Testis (tissue), 3 donors: ENCODE data around the gene CDK18. TPM values are rescaled to one million over a fixed set of nuclear protein-coding genes. Genes with fewer than 3 reads are reported as not detected.

Experiments used
- DNase-seq: peaks from one replicate; pipeline ENCODE4 v3.0.0-alpha.2; 2019
- H3K27ac ChIP-seq, 2 donors: fragments of 200-600 bp; sonication (generic); one replicate each; pipeline ENCODE4 v1.5.1; 2019
- H3K27me3 ChIP-seq: fragments of 200-600 bp; sonication (generic); one replicate; pipeline ENCODE4 v1.5.1; 2019
- H3K36me3 ChIP-seq: fragments of 200-600 bp; sonication (generic); one replicate; pipeline ENCODE4 v1.5.1; 2017; ENCODE audit warnings: low read depth; ENCODE audit errors: missing control alignments
- H3K4me1 ChIP-seq: fragments of 200-600 bp; sonication (generic); one replicate; pipeline ENCODE4 v1.5.1; 2019
- H3K4me3 ChIP-seq, 2 donors: fragments of 200-600 bp; sonication (generic); one replicate each; pipeline ENCODE4 v1.5.1; 2017 to 2019
- H3K9me3 ChIP-seq: fragments of 200-600 bp; sonication (generic); one replicate; pipeline ENCODE4 v1.5.1; 2017
- CTCF ChIP-seq, 3 experiments: fragments of 450-650 bp in 2 of 3; fragments of 200-600 bp in 1 of 3; sonication (generic) in 1 of 3; IDR thresholded peaks; one replicate each; pipeline ENCODE4 v1.5.1; 2016 to 2019; ENCODE audit warnings: antibody characterized with exemption in 3 of 3, mild to moderate bottlenecking in 2 of 3, moderate library complexity in 1 of 3
- POLR2A ChIP-seq: fragments of 450-650 bp; IDR thresholded peaks from one replicate; pipeline ENCODE4 v1.6.1; 2017; ENCODE audit warnings: antibody characterized with exemption, mild to moderate bottlenecking, moderate library complexity
- WGBS, 2 donors: methylation state at CpG; one replicate each; pipeline ENCODE4 v1.1.5; 2018; 5-methylcytosine and 5-hydroxymethylcytosine counted together
- intact Hi-C: fragments of 100-400 bp; cut with DNase I; formaldehyde crosslinking; loops from one replicate; pipeline ENCODE4 v1.15.1; 2023; ENCODE audit warnings: low total_unique reads
- polyA plus RNA-seq: library from polyadenylated mRNA; stranded (reverse); fragments of 350-450 nt; fragmentation: Illumina TruSeq; extraction: RNeasy Lipid Tissue Mini Kit (QIAGEN cat#74804); gene quantifications from one replicate; pipeline ENCODE4 v1.2.3, GENCODE V29; 2014; ENCODE audit warnings: low read depth, low replicate concordance; ENCODE audit not compliant: insufficient read depth
- total RNA-seq, 2 donors: library from RNA; depleted of rRNA; stranded (reverse); fragments of >200 nt; gene quantifications; one replicate each; pipeline ENCODE4 v1.2.3, GENCODE V29; 2016

Gene CDK18
- total and polyA plus RNA-seq, 3 donors from 2014 or later: 6.5 to 9.2 (median 8.5) TPM

- Histone ChIP-seq H3K27me3 (no peaks in the 10 kb centered on the region), H3K4me1 (no peaks in the 10 kb centered on the region), H3K9me3 (no peaks in the 10 kb centered on the region), H3K36me3 (no peaks in the 10 kb centered on the region), H3K4me3 (no peak overlapping the region), H3K27ac (no peak overlapping the region)
- 92% methylated on average over 18 of the region's 18 CpGs for WGBS, 2 donors
- intact Hi-C loops: loop anchor here (10.0 kb wide), 1 partner anchor 129 kb away; no protein-coding TSS in a partner anchor
- TF ChIP-seq CTCF (IDR thresholded peaks at IDR 0.05): no peak
- TF ChIP-seq POLR2A: no peak
- DNase-seq: no peak
These were observed 21.2 kb downstream of the CDK18 start for GRCh38 chr1:205525495-205526285.

- H3K4me3 ChIP-seq: no peak overlapping the region
- no peak for TF ChIP-seq POLR2A
- no peak for TF ChIP-seq CTCF (IDR thresholded peaks at IDR 0.05)
- H3K27me3 ChIP-seq: no peaks in the 10 kb centered on the region
- H3K4me1 ChIP-seq: no peaks in the 10 kb centered on the region
- H3K27ac ChIP-seq: no peak overlapping the region
- no peak for DNase-seq
- WGBS, 2 donors: 71 to 80% methylated on average over 9 to 10 of the region's 11 CpGs
- intact Hi-C loops: loop anchor here (10.0 kb wide), 1 partner anchor 128 kb away; no protein-coding TSS in a partner anchor
- no peaks in the 10 kb centered on the region for H3K9me3 ChIP-seq
- no peaks in the 10 kb centered on the region for H3K36me3 ChIP-seq
These were observed 22.0 kb downstream of the CDK18 start for GRCh38 chr1:205526431-205526830.

GRCh38 chr1:205527931-205528330 is 23.5 kb downstream of the CDK18 start:
- H3K4me1 ChIP-seq: no peaks in the 10 kb centered on the region
- DNase-seq: no peak
- no peak overlapping the region for H3K27ac ChIP-seq
- no peaks in the 10 kb centered on the region for H3K9me3 ChIP-seq
- no peak overlapping the region for H3K4me3 ChIP-seq
- no peaks in the 10 kb centered on the region for H3K27me3 ChIP-seq
- 66 to 77% methylated on average over 2 to 4 of the region's 4 CpGs for WGBS, 2 donors
- H3K36me3 ChIP-seq: no peaks in the 10 kb centered on the region
- TF ChIP-seq POLR2A (no peak), CTCF (IDR thresholded peaks at IDR 0.05) (no peak)
- intact Hi-C loops: loop anchor here (10.0 kb wide), 1 partner anchor 127 kb away; no protein-coding TSS in a partner anchor

- no peak overlapping the region for H3K27ac ChIP-seq
- no peaks in the 10 kb centered on the region for H3K9me3 ChIP-seq
- H3K4me3 ChIP-seq: peak overlapping the region; percentile 42 to 44
- intact Hi-C loops: loop anchor here (10.0 kb wide), 1 partner anchor 126 kb away; no protein-coding TSS in a partner anchor
- H3K36me3 ChIP-seq: no peaks in the 10 kb centered on the region
- DNase-seq: no peak
- 37 to 40% methylated on average over 7 to 9 of the region's 9 CpGs for WGBS, 2 donors
- H3K4me1 ChIP-seq: no peaks in the 10 kb centered on the region
- H3K27me3 ChIP-seq: no peaks in the 10 kb centered on the region
- TF ChIP-seq POLR2A (no peak), CTCF (IDR thresholded peaks at IDR 0.05) (no peak)
These were observed 24.0 kb downstream of the CDK18 start for GRCh38 chr1:205528446-205528886.
